GM19099 (cell line): ENCODE measurements around the gene PAF1.

Experiments
- POLR2A ChIP-seq: IDR thresholded peaks from 3 replicates; pipeline ENCODE4 v1.6.1; 2011; ENCODE audit warnings: low read depth; ENCODE audit not compliant: insufficient read length; ENCODE audit errors: extremely low read depth

PAF1 gene

GRCh38 chr19:39390751-39391437, at the start of gene PAF1, which contains the start of gene MED29:
Gene PAF1 (minus strand): TSS chr19:39391106. CDS start chr19:39390864, 242 bp downstream.
Gene MED29 (plus strand): TSS chr19:39391378. CDS start chr19:39391423, 45 bp downstream.
- peak; percentile 98 for TF ChIP-seq POLR2A

- no peak for TF ChIP-seq POLR2A
Observed at GRCh38 chr19:39438270-39438934, 47.5 kb upstream of the PAF1 start.

GRCh38 chr19:39436350-39436716, 45.4 kb upstream of the PAF1 start:
- TF ChIP-seq POLR2A: no peak

- peak; percentile 99 for TF ChIP-seq POLR2A
Observed at GRCh38 chr19:39435499-39436349, 44.8 kb upstream of the PAF1 start, which contains the start of gene RPS16. Gene RPS16 (minus strand): TSS chr19:39435949. CDS start chr19:39435895, 54 bp downstream.

GRCh38 chr19:39434123-39435076, 43.5 kb upstream of the PAF1 start:
- TF ChIP-seq POLR2A: no peak

GRCh38 chr19:39433480-39434079, 42.7 kb upstream of the PAF1 start:
- TF ChIP-seq POLR2A: peak; percentile 19

GRCh38 chr19:39432677-39433025, 41.7 kb upstream of the PAF1 start:
- no peak for TF ChIP-seq POLR2A

- no peak for TF ChIP-seq POLR2A
Observed at GRCh38 chr19:39430675-39431593, 40.0 kb upstream of the PAF1 start.

GRCh38 chr19:39428283-39429112, 37.6 kb upstream of the PAF1 start:
- TF ChIP-seq POLR2A: peak; percentile 14

GRCh38 chr19:39427707-39428106, 36.8 kb upstream of the PAF1 start:
- TF ChIP-seq POLR2A: no peak

- no peak for TF ChIP-seq POLR2A
Observed at GRCh38 chr19:39426170-39426569, 35.3 kb upstream of the PAF1 start.

- no peak for TF ChIP-seq POLR2A
Observed at GRCh38 chr19:39425744-39426143, 34.8 kb upstream of the PAF1 start.
